GM12875 (cell line): ENCODE results near the gene SLC16A10.
"Not testable (repeated sequence)": the region's sequence is repeated elsewhere in the genome, so short reads cannot be mapped to it uniquely, and the experiment has no call there.

ENCODE experiments used
- H3K4me3 ChIP-seq: one replicate; pipeline ENCODE4 v1.5.1; 2011; ENCODE audit warnings: low read depth, low read length, control low read depth
- CTCF ChIP-seq: IDR thresholded peaks from 2 replicates; pipeline ENCODE4 v1.5.1; 2011; ENCODE audit warnings: low read depth, mild to moderate bottlenecking, control low read depth, inconsistent platforms, low read length, moderate library complexity, borderline replicate concordance; ENCODE audit not compliant: insufficient read depth

The SLC16A10 gene

GRCh38 chr6:111087871-111088667 lies 766 bp downstream of the SLC16A10 start:
- H3K4me3 ChIP-seq = peak overlapping the region; percentile 53
- no peak for TF ChIP-seq CTCF

- H3K4me3 ChIP-seq = no peak overlapping the region
- TF ChIP-seq CTCF = no peak
Observed at GRCh38 chr6:111088668-111089003, 1.3 kb downstream of the SLC16A10 start.

GRCh38 chr6:111090766-111091165 lies 3.5 kb downstream of the SLC16A10 start:
- TF ChIP-seq CTCF = no peak
- H3K4me3 ChIP-seq = no peak overlapping the region

- TF ChIP-seq CTCF = no peak
- H3K4me3 ChIP-seq = no peak overlapping the region
Observed at GRCh38 chr6:111091987-111092386, 4.7 kb downstream of the SLC16A10 start.

- not testable (repeated sequence) for H3K4me3 ChIP-seq
Observed at GRCh38 chr6:111095488-111095887, 8.2 kb downstream of the SLC16A10 start.

- no peak overlapping the region for H3K4me3 ChIP-seq
- TF ChIP-seq CTCF = no peak
Observed at GRCh38 chr6:111096246-111096645, 8.9 kb downstream of the SLC16A10 start.

- TF ChIP-seq CTCF = no peak
Observed at GRCh38 chr6:111098597-111098996, 11.3 kb downstream of the SLC16A10 start.

More at GRCh38 chr6:111098597-111098996, 11.3 kb downstream of the SLC16A10 start:
- no peak overlapping the region for H3K4me3 ChIP-seq
